ENCODE results near the gene CLMP. TPM values are rescaled to one million over a fixed set of nuclear protein-coding genes. Genes with fewer than 3 reads are reported as not detected.

The CLMP gene, protein sequence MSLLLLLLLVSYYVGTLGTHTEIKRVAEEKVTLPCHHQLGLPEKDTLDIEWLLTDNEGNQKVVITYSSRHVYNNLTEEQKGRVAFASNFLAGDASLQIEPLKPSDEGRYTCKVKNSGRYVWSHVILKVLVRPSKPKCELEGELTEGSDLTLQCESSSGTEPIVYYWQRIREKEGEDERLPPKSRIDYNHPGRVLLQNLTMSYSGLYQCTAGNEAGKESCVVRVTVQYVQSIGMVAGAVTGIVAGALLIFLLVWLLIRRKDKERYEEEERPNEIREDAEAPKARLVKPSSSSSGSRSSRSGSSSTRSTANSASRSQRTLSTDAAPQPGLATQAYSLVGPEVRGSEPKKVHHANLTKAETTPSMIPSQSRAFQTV
- 4.2 and 8.4 TPM in 2 replicates for total RNA-seq
- polyA plus RNA-seq = 2.1 and 5.1 TPM in 2 replicates

DNA sequence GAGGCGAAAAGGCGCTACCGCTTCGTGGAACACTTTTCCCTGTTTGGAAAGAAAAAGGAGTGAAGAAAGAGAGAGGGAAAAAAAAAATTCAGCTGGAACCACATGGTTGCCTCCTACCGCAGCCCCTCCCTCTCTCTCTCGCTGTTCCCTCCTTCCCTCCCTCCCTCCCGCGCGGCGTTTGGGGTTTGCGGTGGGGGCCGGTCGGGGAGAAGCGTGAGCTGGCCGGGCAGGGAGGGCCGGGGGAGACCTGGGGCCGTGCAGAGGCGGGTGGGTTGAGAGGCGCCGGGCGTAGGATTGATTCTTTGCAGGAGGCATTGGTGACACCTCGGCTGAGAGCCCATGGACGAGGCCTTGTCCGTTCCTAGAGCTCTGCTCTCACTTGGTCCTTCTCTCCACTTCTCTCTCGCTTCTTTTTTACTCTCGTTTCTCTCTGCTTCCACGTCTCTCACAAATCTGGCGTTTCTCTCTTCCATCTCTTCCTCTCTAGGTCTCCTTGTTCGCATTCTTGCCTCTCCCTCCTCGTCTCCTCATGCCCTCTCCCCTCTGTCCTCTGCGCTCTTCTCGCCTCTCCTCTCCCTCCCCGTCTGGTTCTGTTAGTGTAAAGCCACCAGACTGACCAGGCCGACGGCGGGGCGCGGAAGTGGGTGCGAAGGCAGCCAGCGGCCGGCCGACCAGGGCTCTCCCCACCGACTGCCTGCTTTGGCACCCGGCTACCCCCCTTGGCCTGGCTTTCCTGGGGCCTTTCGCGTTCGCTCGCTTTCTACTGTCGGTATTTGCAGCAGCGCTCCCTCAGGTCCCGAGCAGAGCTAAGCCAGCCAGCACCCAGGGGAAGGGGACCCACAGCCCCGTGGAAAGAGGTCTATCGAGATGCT lies at the start of gene CLMP:
Gene CLMP, minus strand, starts transcription at position 61 of the 872 bp plus-strand sequence. CDS start 308 bp downstream, outside the sequence.
- peak; percentile 35 to 86 for DNase-seq (ENCODE audit: low read depth in 1 of 2, low spot score in 1 of 2)

DNA sequence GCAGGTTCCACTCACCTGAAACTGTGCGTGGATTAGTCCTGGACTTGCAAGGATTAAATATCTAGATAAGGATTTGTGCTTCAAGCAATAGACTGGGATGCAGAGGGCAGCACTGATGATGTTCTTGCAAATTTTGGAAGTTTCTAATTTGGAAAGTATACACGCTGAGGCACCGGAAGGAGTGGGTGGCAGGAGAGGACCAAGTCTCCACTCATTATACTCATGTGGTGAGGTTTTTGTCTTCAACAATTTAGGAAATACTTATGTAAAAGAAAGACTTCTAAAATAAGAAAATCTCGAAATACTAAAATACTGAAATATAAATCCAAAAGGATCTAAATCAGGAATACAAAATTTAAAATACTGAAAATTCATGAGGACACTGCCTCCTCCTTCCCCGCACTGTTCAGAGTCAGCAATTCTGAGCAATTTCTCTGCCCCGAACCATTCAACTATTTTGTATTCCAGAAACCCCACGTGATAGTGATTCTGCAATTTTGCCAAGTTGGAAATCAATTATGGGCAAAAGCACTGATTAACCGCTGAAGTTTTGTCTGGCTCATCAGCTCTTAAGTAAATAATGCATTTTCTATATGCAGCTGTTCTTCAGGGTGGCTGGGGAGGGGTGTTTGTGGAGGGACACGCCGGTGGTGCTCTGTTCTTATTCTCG lies 47.0 kb upstream of the CLMP start:
- H3K9me3 ChIP-seq (ENCODE audit: low read depth) = no peaks in the 10 kb centered on the region
- TF ChIP-seq, protein P1, sequence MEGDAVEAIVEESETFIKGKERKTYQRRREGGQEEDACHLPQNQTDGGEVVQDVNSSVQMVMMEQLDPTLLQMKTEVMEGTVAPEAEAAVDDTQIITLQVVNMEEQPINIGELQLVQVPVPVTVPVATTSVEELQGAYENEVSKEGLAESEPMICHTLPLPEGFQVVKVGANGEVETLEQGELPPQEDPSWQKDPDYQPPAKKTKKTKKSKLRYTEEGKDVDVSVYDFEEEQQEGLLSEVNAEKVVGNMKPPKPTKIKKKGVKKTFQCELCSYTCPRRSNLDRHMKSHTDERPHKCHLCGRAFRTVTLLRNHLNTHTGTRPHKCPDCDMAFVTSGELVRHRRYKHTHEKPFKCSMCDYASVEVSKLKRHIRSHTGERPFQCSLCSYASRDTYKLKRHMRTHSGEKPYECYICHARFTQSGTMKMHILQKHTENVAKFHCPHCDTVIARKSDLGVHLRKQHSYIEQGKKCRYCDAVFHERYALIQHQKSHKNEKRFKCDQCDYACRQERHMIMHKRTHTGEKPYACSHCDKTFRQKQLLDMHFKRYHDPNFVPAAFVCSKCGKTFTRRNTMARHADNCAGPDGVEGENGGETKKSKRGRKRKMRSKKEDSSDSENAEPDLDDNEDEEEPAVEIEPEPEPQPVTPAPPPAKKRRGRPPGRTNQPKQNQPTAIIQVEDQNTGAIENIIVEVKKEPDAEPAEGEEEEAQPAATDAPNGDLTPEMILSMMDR (IDR thresholded peaks at IDR 0.05; ENCODE audit: low read depth, low read length) = no peak
- no peaks in the 10 kb centered on the region for H3K36me3 ChIP-seq
- no peak overlapping the region for H3K27ac ChIP-seq
- no peak for DNase-seq (ENCODE audit: low read depth in 1 of 2, low spot score in 1 of 2)
- H3K4me1 ChIP-seq (ENCODE audit: low read depth) = peaks cover 5% of the 10 kb centered on the region
- no peaks in the 10 kb centered on the region for H3K27me3 ChIP-seq
- no peak overlapping the region for H3K4me3 ChIP-seq

More for the DNA sequence above, at the start of gene CLMP:
- peaks cover 7% of the 10 kb centered on the region for H3K4me1 ChIP-seq (ENCODE audit: low read depth)
- H3K36me3 ChIP-seq = no peaks in the 10 kb centered on the region
- peak within 1 kb of the TSS; percentile 19 for H3K4me3 ChIP-seq
- no peak within 1 kb of the TSS for H3K27ac ChIP-seq
- peaks cover 17% of the 10 kb centered on the region for H3K27me3 ChIP-seq
- no peaks in the 10 kb centered on the region for H3K9me3 ChIP-seq (ENCODE audit: low read depth)
- TF ChIP-seq, protein P1 (IDR thresholded peaks at IDR 0.05; ENCODE audit: low read depth, low read length) = no peak

DNA sequence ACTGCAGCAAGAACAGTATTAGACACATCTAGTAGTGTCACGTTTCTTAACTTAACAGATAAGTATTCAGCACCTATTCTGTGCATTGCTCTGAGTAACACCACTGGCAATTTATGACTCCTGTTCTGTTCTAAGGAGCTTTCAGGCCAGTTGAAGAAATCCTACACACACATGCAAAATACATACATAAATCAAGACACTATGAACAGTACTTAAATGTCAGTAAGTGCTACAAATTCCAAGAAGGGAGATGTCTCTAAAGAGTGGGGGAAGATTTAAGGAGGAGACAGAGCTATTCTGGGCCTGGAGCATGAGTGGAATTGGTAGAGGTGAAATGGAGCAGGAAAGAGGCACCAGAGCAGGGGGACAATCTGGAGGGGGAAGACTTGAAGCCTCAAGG lies 46.2 kb upstream of the CLMP start:
- Histone ChIP-seq H3K4me1 (ENCODE audit: low read depth) (peaks cover 5% of the 10 kb centered on the region), H3K4me3 (no peak overlapping the region), H3K9me3 (ENCODE audit: low read depth) (no peaks in the 10 kb centered on the region), H3K27ac (no peak overlapping the region), H3K27me3 (no peaks in the 10 kb centered on the region), H3K36me3 (no peaks in the 10 kb centered on the region)
- TF ChIP-seq, protein P1 (IDR thresholded peaks at IDR 0.05; ENCODE audit: low read depth, low read length) = no peak
- DNase-seq (ENCODE audit: low read depth in 1 of 2, low spot score in 1 of 2) = no peak

DNA sequence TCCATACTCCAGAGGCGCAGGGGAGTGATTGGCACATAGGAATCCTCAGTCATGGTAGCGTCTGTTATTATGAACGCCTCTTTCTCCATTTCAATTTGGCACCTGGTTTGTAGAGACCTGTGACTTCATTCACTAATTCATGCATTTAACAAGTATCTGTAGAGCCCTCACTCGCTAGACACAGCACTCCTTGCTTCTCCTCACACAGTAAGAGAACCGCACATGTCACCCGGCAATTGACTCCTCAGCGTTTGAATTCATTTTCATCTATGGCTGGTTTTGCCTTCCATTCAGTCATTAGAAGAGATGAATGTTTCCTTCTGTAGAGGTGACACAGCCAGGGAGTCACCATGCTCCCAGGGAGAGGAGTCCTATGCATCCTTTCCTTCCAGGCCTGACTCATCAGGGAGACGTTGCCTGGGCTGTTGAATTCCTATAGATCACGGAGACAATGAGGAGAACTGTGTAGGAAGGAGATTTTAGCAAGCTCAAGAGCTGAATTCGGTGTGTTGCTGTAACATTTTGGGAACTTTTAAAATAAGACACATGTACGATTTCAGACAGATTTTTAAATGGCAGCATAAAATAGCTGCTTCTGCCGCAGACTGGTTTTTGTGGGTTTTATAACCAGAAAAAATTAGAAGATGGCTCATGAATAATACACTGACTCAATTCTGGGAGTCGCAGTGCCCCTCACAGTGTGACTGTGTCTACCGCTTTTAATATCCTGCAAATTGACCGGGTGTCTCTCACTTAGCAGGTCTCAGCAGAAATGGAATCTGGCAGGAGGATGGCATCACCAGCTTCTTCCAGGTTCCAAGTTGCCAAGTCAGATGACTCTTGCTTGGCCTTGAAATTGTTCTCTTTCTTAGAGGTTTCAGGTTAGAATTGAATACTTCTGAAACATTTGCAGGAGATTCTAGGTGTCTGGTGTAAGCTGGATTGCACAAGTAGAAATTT lies 44.4 kb upstream of the CLMP start:
- TF ChIP-seq, protein P1 (IDR thresholded peaks at IDR 0.05; ENCODE audit: low read depth, low read length) = no peak
- DNase-seq (ENCODE audit: low read depth in 1 of 2, low spot score in 1 of 2) = no peak
- Histone ChIP-seq H3K27ac (no peak overlapping the region), H3K27me3 (no peaks in the 10 kb centered on the region), H3K4me3 (no peak overlapping the region), H3K4me1 (ENCODE audit: low read depth) (peaks cover 5% of the 10 kb centered on the region), H3K9me3 (ENCODE audit: low read depth) (no peaks in the 10 kb centered on the region), H3K36me3 (no peaks in the 10 kb centered on the region)

Measured in cardiac muscle cell (in vitro differentiated cells and primary cell).